HepG2 (cell line): ENCODE measurements around the gene ADAD2. TPM values are rescaled to one million over a fixed set of nuclear protein-coding genes. Genes with fewer than 3 reads are reported as not detected.

ENCODE experiments used
- IKZF4 ChIP-seq: sonication (generic); formaldehyde crosslinking; IDR thresholded peaks from 2 replicates; pipeline ENCODE4 v1.5.1; 2020; ENCODE audit warnings: borderline replicate concordance, mild to moderate bottlenecking, low read depth, missing genetic modification reagents; ENCODE audit errors: not compliant biosample characterization
- JARID2 ChIP-seq: sonication (generic); formaldehyde crosslinking; IDR thresholded peaks from 2 replicates; pipeline ENCODE4 v1.8.1; 2023; ENCODE audit warnings: missing genetic modification reagents, inconsistent platforms; ENCODE audit not compliant: insufficient replicate concordance
- KLF6 ChIP-seq: IDR thresholded peaks from 2 replicates; pipeline ENCODE4 v1.8.0; 2016; ENCODE audit warnings: missing biosample characterization, missing genetic modification reagents
- LRRFIP1 ChIP-seq: sonication (generic); formaldehyde crosslinking; conservative IDR thresholded peaks from 2 replicates; pipeline ENCODE4 v1.4.0; 2020; ENCODE audit warnings: missing genetic modification reagents
- MAFF ChIP-seq: IDR thresholded peaks from 2 replicates; pipeline ENCODE4 v1.6.1; 2011; ENCODE audit warnings: low read depth, low read length, improper control_type of control experiment
- MAX ChIP-seq: IDR thresholded peaks from 2 replicates; pipeline ENCODE4 v1.6.1; 2012; ENCODE audit warnings: inconsistent platforms
- MNT ChIP-seq: fragments of 450-650 bp; IDR thresholded peaks from 2 replicates; pipeline ENCODE4 v1.6.1; 2016
- PAXIP1 ChIP-seq: sonication (generic); formaldehyde crosslinking; conservative IDR thresholded peaks from 2 replicates; pipeline ENCODE4 v1.4.0; 2020; ENCODE audit warnings: mild to moderate bottlenecking, missing genetic modification reagents, moderate library complexity
- PCBP1 ChIP-seq: fragments of 200-400 bp; formaldehyde crosslinking; IDR thresholded peaks from 2 replicates; pipeline ENCODE4 v1.6.1; 2017; ENCODE audit warnings: mild to moderate bottlenecking, low read depth, low read length, borderline replicate concordance
- POLR2G ChIP-seq: fragments of 200-400 bp; formaldehyde crosslinking; IDR thresholded peaks from 2 replicates; pipeline ENCODE4 v1.6.1; 2018; ENCODE audit warnings: mild to moderate bottlenecking, low read depth, low read length, moderate library complexity
- PPARG ChIP-seq: conservative IDR thresholded peaks from 2 replicates; pipeline ENCODE4 v1.6.1; 2016; ENCODE audit warnings: missing biosample characterization, missing genetic modification reagents
- RAD51 ChIP-seq: fragments of 450-650 bp; IDR thresholded peaks from 2 replicates; pipeline ENCODE4 v1.6.1; 2016; ENCODE audit warnings: borderline replicate concordance
- RFX1 ChIP-seq: fragments of 450-650 bp; IDR thresholded peaks from 2 replicates; pipeline ENCODE4 v1.6.1; 2017
- RFX3 ChIP-seq: IDR thresholded peaks from 2 replicates; pipeline ENCODE4 v1.6.1; 2016; ENCODE audit warnings: missing biosample characterization, missing genetic modification reagents
- THAP11 ChIP-seq: IDR thresholded peaks from 2 replicates; pipeline ENCODE4 v1.6.1; 2016; ENCODE audit warnings: missing biosample characterization, missing genetic modification reagents
- TRIM24 ChIP-seq: sonication (generic); formaldehyde crosslinking; IDR thresholded peaks from 2 replicates; pipeline ENCODE4 v1.8.0; 2022; ENCODE audit warnings: mild to moderate bottlenecking, missing genetic modification reagents
- ZKSCAN5 ChIP-seq: sonication (generic); formaldehyde crosslinking; IDR thresholded peaks from 2 replicates; pipeline ENCODE4 v1.5.1; 2020; ENCODE audit warnings: mild to moderate bottlenecking, missing genetic modification reagents
- ZNF274 ChIP-seq: sonication (generic); formaldehyde crosslinking; IDR thresholded peaks from 2 replicates; pipeline ENCODE4 v1.5.1; 2020; ENCODE audit warnings: mild to moderate bottlenecking, missing genetic modification reagents
- ZNF460 ChIP-seq: sonication (generic); formaldehyde crosslinking; IDR thresholded peaks from 2 replicates; pipeline ENCODE4 v1.5.1; 2020; ENCODE audit warnings: missing genetic modification reagents, mild to moderate bottlenecking, borderline replicate concordance
- ZNF547 ChIP-seq: sonication (generic); formaldehyde crosslinking; IDR thresholded peaks from 2 replicates; pipeline ENCODE4 v1.5.1; 2020; ENCODE audit warnings: mild to moderate bottlenecking, missing genetic modification reagents
- ZNF567 ChIP-seq: sonication (generic); formaldehyde crosslinking; IDR thresholded peaks from 2 replicates; pipeline ENCODE4 v1.8.1; 2023; ENCODE audit warnings: mild to moderate bottlenecking, missing genetic modification reagents, borderline replicate concordance
- ZNF644 ChIP-seq: IDR thresholded peaks from 2 replicates; pipeline ENCODE4 v1.6.1; 2016; ENCODE audit warnings: low read depth
- polyA plus RNA-seq, 8 experiments: library from polyadenylated mRNA; depleted of rRNA in 3 of 8; stranded (reverse) in 7 of 8; unstranded in 1 of 8; fragments of >200 nt; fragmentation: Illumina TruSeq in 4 of 8; extraction: Trizol in 4 of 8; gene quantifications; 2 replicates each; pipeline versions ENCODE4 v1.2.1 to v1.2.3, GENCODE V29; 2011 to 2016; ENCODE audit warnings: low read depth in 4 of 8, missing spikeins in 1 of 8, mixed read lengths in 1 of 8; ENCODE audit not compliant: insufficient read depth in 1 of 8
- total RNA-seq, 5 experiments: library from RNA; depleted of rRNA; stranded (reverse); fragments of >200 nt; fragmentation: Illumina TruSeq; extraction: Trizol; gene quantifications; 2 replicates each; pipeline ENCODE4 v1.2.3, GENCODE V29; 2016; ENCODE audit warnings: low read depth in 1 of 5

Gene ADAD2
- total and polyA plus RNA-seq, 2 of the 13 experiments (the other 11 are each of a cell fraction or from before 2014, with no cell fraction given): not detected

GRCh38 chr16:84186685-84187437 is 4.1 kb upstream of the ADAD2 start, which contains the start of gene TAF1C (continued):
- peak; percentile 66 for TF ChIP-seq MNT
- peak; percentile 87 for TF ChIP-seq ZNF274 (CRISPR knock-in tag)
- no peak for TF ChIP-seq ZNF460 (CRISPR knock-in tag)
- TF ChIP-seq RFX3 (CRISPR knock-in tag): no peak
- TF ChIP-seq LRRFIP1 (CRISPR knock-in tag): peak; percentile 53; the same call in 1 of the 2 replicates
- no peak; the same call in 1 of the 2 replicates for TF ChIP-seq PCBP1
- peak; percentile 93 for TF ChIP-seq THAP11 (CRISPR knock-in tag)
- peak; percentile 52; the same call in 1 of the 2 replicates for TF ChIP-seq KLF6
- peak; percentile 88 for TF ChIP-seq MAX
- TF ChIP-seq ZKSCAN5: no peak; the same call in 1 of the 2 replicates
- no peak for TF ChIP-seq MAFF
- TF ChIP-seq RAD51: no peak
- peak; percentile 77 for TF ChIP-seq IKZF4 (CRISPR knock-in tag)
- no peak for TF ChIP-seq RFX1
- TF ChIP-seq ZNF547 (CRISPR knock-in tag): peak; percentile 55; the same call in 1 of the 2 replicates
- TF ChIP-seq ZNF567 (CRISPR knock-in tag): no peak
- peak; percentile 46; the same call in 1 of the 2 replicates for TF ChIP-seq PPARG (CRISPR knock-in tag)
- no peak; the same call in 1 of the 2 replicates for TF ChIP-seq ZNF644 (CRISPR knock-in tag)
- no peak for TF ChIP-seq TRIM24
- TF ChIP-seq POLR2G: peak; percentile 95
- no peak for TF ChIP-seq JARID2 (CRISPR knock-in tag)
- TF ChIP-seq PAXIP1: 0 out of 2 replicates have a peak, but pooled peaks have one; percentile 35
